Fibroblast of skin of scalp (primary cell): Measurements from ENCODE around the gene DPY30.

Source experiments
- DNase-seq: peaks from one replicate; pipeline ENCODE4 v3.0.0-alpha.2; 2013

Gene DPY30

GRCh38 chr2:32009516-32010256 lies 29.9 kb downstream of the DPY30 start:
- peak; percentile 25 for DNase-seq

GRCh38 chr2:32008805-32009515 lies 30.6 kb downstream of the DPY30 start:
- DNase-seq = no peak

GRCh38 chr2:32007121-32007391 lies 32.5 kb downstream of the DPY30 start:
- no peak for DNase-seq

- no peak for DNase-seq
Observed at GRCh38 chr2:32005371-32005976, 34.1 kb downstream of the DPY30 start.

- DNase-seq = no peak
Observed at GRCh38 chr2:32003791-32004190, 35.8 kb downstream of the DPY30 start.

GRCh38 chr2:32002406-32002805 lies 37.2 kb downstream of the DPY30 start:
- no peak for DNase-seq

GRCh38 chr2:31999438-31999837 lies 40.2 kb downstream of the DPY30 start:
- no peak for DNase-seq

- no peak for DNase-seq
Observed at GRCh38 chr2:31998731-31999383, 40.7 kb downstream of the DPY30 start.

GRCh38 chr2:31997653-31998052 lies 42.0 kb downstream of the DPY30 start:
- peak; percentile 36 for DNase-seq

GRCh38 chr2:31996571-31997150 lies 42.9 kb downstream of the DPY30 start:
- DNase-seq = no peak

GRCh38 chr2:31992934-31993333 lies 46.7 kb downstream of the DPY30 start:
- no peak for DNase-seq

GRCh38 chr2:31992025-31992579 lies 47.5 kb downstream of the DPY30 start:
- no peak for DNase-seq

- DNase-seq = no peak
Observed at GRCh38 chr2:31989946-31990345, 49.7 kb downstream of the DPY30 start.

- DNase-seq = peak; percentile 72
Observed at GRCh38 chr2:31987454-31988220, 52.0 kb downstream of the DPY30 start.

- no peak for DNase-seq
Observed at GRCh38 chr2:31986906-31987305, 52.7 kb downstream of the DPY30 start.

- DNase-seq = peak; percentile 27
Observed at GRCh38 chr2:31983762-31984467, 55.7 kb downstream of the DPY30 start.

- no peak for DNase-seq
Observed at GRCh38 chr2:31980674-31981356, 58.8 kb downstream of the DPY30 start.

GRCh38 chr2:31979956-31980355 lies 59.6 kb downstream of the DPY30 start:
- DNase-seq = no peak

- DNase-seq = no peak
Observed at GRCh38 chr2:31979018-31979417, 60.6 kb downstream of the DPY30 start.

GRCh38 chr2:31978436-31978835 lies 61.2 kb downstream of the DPY30 start:
- DNase-seq = no peak
